NCI-H82 (cell line): ENCODE data around the gene CREB3.

Source experiments
- DNase-seq: peaks from one replicate; lab custom pipeline; 2025; lab: John Stamatoyannopoulos, UW

CREB3 gene

DNA sequence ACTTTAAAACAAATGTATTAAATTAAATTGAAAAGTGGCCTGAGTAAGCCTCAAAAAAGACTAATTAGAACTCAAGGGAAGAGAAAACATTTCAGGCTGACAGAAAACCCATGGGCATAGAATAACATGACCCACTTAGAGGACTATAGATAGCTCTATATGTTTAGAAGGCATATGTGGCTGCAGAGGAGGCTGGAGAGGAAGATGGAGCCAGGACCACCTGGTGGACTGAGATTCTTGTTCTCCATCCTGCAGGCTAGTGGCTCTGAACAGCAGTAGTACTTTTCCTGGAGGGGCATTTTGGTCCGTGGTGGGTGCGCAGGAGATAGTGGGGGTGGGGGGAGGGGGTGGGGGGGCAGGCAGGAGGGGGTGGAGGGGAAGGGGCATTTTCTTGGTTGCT is 48.6 kb downstream of the CREB3 start:
- DNase-seq = no peak

DNA sequence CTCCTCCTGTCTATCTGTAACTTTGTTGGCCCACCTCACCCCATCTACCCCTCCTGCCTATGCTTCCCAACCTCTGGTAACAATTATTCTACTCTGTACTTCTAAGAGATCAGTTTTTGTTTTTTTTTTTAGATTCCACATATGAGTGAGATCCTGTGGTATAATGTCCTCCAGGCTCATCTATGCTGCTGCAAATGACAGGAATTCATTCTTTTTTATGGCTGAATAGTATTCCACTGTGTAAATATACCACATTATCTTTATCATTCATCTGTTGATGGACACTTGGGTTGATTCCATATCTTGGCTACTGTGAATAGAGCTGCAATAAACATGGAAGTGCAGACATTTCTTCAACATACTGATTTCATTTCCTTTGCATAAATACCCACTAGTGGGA is 51.0 kb downstream of the CREB3 start:
- no peak for DNase-seq
